Activated B cell treated with CpG ODN at 0.5 μM for 24 hours (primary cell): ENCODE results near the gene CIPC. TPM values are rescaled to one million over a fixed set of nuclear protein-coding genes. Genes with fewer than 3 reads are reported as not detected.
A peak's percentile ranks its signal among the peaks of the same experiment; 100 is the strongest.

Source experiments
- ATAC-seq: fragments of 200-7000 bp; cut with Tn5 transposase; one replicate; pipeline ENCODE4 v1.10.0; 2021; ENCODE audit warnings: low read depth, mild to moderate bottlenecking, moderate library complexity
- CTCF ChIA-PET: fragments of 350-600 bp; sonication (Branson Sonifier 250); formaldehyde crosslinking; loops from one replicate; lab custom pipeline; 2021; ENCODE audit warnings: antibody characterized with exemption; lab: Charles Lee
- POLR2A ChIA-PET: fragments of 350-600 bp; sonication (Branson Sonifier 250); formaldehyde crosslinking; loops from one replicate; lab custom pipeline; 2021; ENCODE audit warnings: antibody characterized with exemption; lab: Charles Lee
- DNase-seq: peaks from one replicate; pipeline ENCODE4 v3.0.0; 2022
- H3K27ac Mint-ChIP-seq: one replicate; pipeline ENCODE4 v1.8.0; 2020; ENCODE audit warnings: mixed read lengths
- H3K27me3 Mint-ChIP-seq: one replicate; pipeline ENCODE4 v1.8.0; 2021; ENCODE audit warnings: mixed read lengths
- H3K36me3 Mint-ChIP-seq: one replicate; pipeline ENCODE4 v1.8.0; 2021; ENCODE audit warnings: low read depth, mixed read lengths
- H3K4me1 Mint-ChIP-seq: one replicate; pipeline ENCODE4 v1.8.0; 2021; ENCODE audit warnings: mixed read lengths
- H3K4me3 Mint-ChIP-seq: one replicate; pipeline ENCODE4 v1.8.0; 2020; ENCODE audit warnings: mild to moderate bottlenecking, mixed read lengths
- H3K9me3 Mint-ChIP-seq: one replicate; pipeline ENCODE4 v1.8.0; 2020; ENCODE audit warnings: mixed read lengths
- CTCF ChIP-seq: fragments of 200-600 bp; IDR thresholded peaks from one replicate; pipeline ENCODE4 v1.8.0; 2022; ENCODE audit warnings: antibody characterized with exemption, mild to moderate bottlenecking
- intact Hi-C: fragments of 100-400 bp; cut with micrococcal nuclease; formaldehyde crosslinking; loops from one replicate; pipeline ENCODE4 v1.15.1; 2024
- total RNA-seq: library from RNA; stranded (reverse); gene quantifications from 2 replicates; pipeline ENCODE4 v1.2.3, GENCODE V29; 2022

The CIPC gene
- total RNA-seq, 1 donor from 2014 or later = 26.6 TPM

GRCh38 chr14:77098529-77099353 lies 683 bp downstream of the CIPC start:
- Mint-ChIP-seq H3K9me3 (no peaks in the 10 kb centered on the region), H3K27ac (peak overlapping the region; percentile 98), H3K4me3 (peak overlapping the region; percentile 99), H3K36me3 (peaks cover 14% of the 10 kb centered on the region), H3K27me3 (no peaks in the 10 kb centered on the region), H3K4me1 (peaks cover 79% of the 10 kb centered on the region)
- no peak for TF ChIP-seq CTCF
- no peak for ATAC-seq
- intact Hi-C loops = loop anchor here (1.0 to 5.0 kb wide), 9 partner anchors 10 to 360 kb away; partner anchors contain the start of genes AHSA1, ANGEL1, GSTZ1 and IRF2BPL
- DNase-seq = no peak
- ChIA-PET CTCF (interaction anchor here (0.7 to 11.3 kb wide), 6 partner anchors 8 to 53 kb away, joined by 3 to 112 read pairs (median 4); no protein-coding TSS in a partner anchor), POLR2A (interaction anchor here (0.7 to 11.9 kb wide), 9 partner anchors 10 to 286 kb away, joined by 3 to 329 read pairs (median 7); partner anchors contain the start of genes ANGEL1, GSTZ1 and POMT2)

- peaks cover 80% of the 10 kb centered on the region for H3K4me1 Mint-ChIP-seq
- no peaks in the 10 kb centered on the region for H3K9me3 Mint-ChIP-seq
- no peak for TF ChIP-seq CTCF
- H3K27ac Mint-ChIP-seq = peak overlapping the region; percentile 98
- intact Hi-C loops = loop anchor here (5.0 kb wide), 1 partner anchor 278 kb away; the partner anchor contains the start of genes SAMD15 and TMED8
- peak overlapping the region; percentile 99 for H3K4me3 Mint-ChIP-seq
- ChIA-PET POLR2A (interaction anchor here (1.2 to 11.9 kb wide), 6 partner anchors 9 to 287 kb away, joined by 5 to 329 read pairs (median 9); partner anchors contain the start of genes ANGEL1, GSTZ1 and POMT2), CTCF (interaction anchor here (1.0 to 11.3 kb wide), 5 partner anchors 8 to 224 kb away, joined by 3 to 112 read pairs (median 3); no protein-coding TSS in a partner anchor)
- no peak for ATAC-seq
- H3K27me3 Mint-ChIP-seq = no peaks in the 10 kb centered on the region
- peaks cover 22% of the 10 kb centered on the region for H3K36me3 Mint-ChIP-seq
- DNase-seq = no peak
Observed at GRCh38 chr14:77099425-77100167, 1.5 kb downstream of the CIPC start.

GRCh38 chr14:77100961-77101360 lies 2.9 kb downstream of the CIPC start:
- ATAC-seq = no peak
- Mint-ChIP-seq H3K4me3 (peak overlapping the region; percentile 62), H3K4me1 (peaks cover 74% of the 10 kb centered on the region), H3K27ac (peak overlapping the region; percentile 63), H3K9me3 (no peaks in the 10 kb centered on the region), H3K36me3 (peaks cover 26% of the 10 kb centered on the region), H3K27me3 (no peaks in the 10 kb centered on the region)
- CTCF ChIA-PET = interaction anchor here (1.3 to 11.3 kb wide), 2 partner anchors 23 to 30 kb away, joined by 5 to 112 read pairs; no protein-coding TSS in a partner anchor
- no peak for DNase-seq
- no peak for TF ChIP-seq CTCF
- POLR2A ChIA-PET = interaction anchor here (11.9 kb wide), 1 partner anchor 21 kb away, joined by 329 read pairs; no protein-coding TSS in a partner anchor
- intact Hi-C loops = no loop called here

GRCh38 chr14:77102154-77102553 lies 4.1 kb downstream of the CIPC start:
- no peaks in the 10 kb centered on the region for H3K9me3 Mint-ChIP-seq
- H3K36me3 Mint-ChIP-seq = peaks cover 37% of the 10 kb centered on the region
- DNase-seq (no peak), ATAC-seq (no peak)
- H3K4me3 Mint-ChIP-seq = peak overlapping the region; percentile 2
- ChIA-PET CTCF (interaction anchor here (11.3 kb wide), 1 partner anchor 21 kb away, joined by 112 read pairs; no protein-coding TSS in a partner anchor), POLR2A (interaction anchor here (11.9 kb wide), 1 partner anchor 20 kb away, joined by 329 read pairs; no protein-coding TSS in a partner anchor)
- intact Hi-C loops = no loop called here
- no peak for TF ChIP-seq CTCF
- peaks cover 63% of the 10 kb centered on the region for H3K4me1 Mint-ChIP-seq
- H3K27me3 Mint-ChIP-seq = no peaks in the 10 kb centered on the region
- peak overlapping the region; percentile 63 for H3K27ac Mint-ChIP-seq
